ENCODE measurements around the gene SYT2.
"Not testable (repeated sequence)": the region's sequence is repeated elsewhere in the genome, so short reads cannot be mapped to it uniquely, and the experiment has no call there.

DNA sequence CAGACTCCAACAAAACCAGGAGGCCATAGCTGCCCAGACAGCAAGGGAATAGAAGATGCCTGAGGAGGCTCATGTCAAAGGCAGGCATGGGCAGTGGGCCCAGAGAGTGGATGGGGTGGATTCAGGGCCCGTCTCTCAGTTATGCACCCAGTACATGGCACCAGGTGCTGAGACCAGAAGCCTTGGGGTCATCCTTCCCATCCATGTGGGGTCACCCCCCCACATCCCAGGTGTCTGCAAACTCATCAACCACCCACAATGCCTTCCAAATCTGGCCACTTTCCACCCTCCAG lies 95.1 kb downstream of the SYT2 start:
- TF ChIP-seq, protein P1, sequence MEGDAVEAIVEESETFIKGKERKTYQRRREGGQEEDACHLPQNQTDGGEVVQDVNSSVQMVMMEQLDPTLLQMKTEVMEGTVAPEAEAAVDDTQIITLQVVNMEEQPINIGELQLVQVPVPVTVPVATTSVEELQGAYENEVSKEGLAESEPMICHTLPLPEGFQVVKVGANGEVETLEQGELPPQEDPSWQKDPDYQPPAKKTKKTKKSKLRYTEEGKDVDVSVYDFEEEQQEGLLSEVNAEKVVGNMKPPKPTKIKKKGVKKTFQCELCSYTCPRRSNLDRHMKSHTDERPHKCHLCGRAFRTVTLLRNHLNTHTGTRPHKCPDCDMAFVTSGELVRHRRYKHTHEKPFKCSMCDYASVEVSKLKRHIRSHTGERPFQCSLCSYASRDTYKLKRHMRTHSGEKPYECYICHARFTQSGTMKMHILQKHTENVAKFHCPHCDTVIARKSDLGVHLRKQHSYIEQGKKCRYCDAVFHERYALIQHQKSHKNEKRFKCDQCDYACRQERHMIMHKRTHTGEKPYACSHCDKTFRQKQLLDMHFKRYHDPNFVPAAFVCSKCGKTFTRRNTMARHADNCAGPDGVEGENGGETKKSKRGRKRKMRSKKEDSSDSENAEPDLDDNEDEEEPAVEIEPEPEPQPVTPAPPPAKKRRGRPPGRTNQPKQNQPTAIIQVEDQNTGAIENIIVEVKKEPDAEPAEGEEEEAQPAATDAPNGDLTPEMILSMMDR (conservative IDR thresholded peaks at IDR 0.05; ENCODE audit: low read depth, low read length), result not testable (repeated sequence)
- not testable (repeated sequence) for TF ChIP-seq EZH2 (IDR thresholded peaks at IDR 0.05; ENCODE audit: borderline replicate concordance, low read depth, low read length, poor library complexity, severe bottlenecking)

Measured in A673 (cell line).